Breast epithelium (tissue), 4 donors: Measurements from ENCODE around the gene RFLNA. TPM values are rescaled to one million over a fixed set of nuclear protein-coding genes. Genes with fewer than 3 reads are reported as not detected.

ENCODE experiments used
- DNase-seq, 2 donors: peaks; one replicate each; pipeline ENCODE4 v3.0.0-alpha.2; 2019; ENCODE audit warnings: low spot score in 2 of 2
- H3K27ac ChIP-seq, 2 donors: fragments of 200-600 bp; sonication (generic) in 1 of 2; one replicate each; pipeline ENCODE4 v1.5.1; 2016 to 2019; ENCODE audit warnings: mild to moderate bottlenecking in 1 of 2
- H3K27me3 ChIP-seq, 2 donors: fragments of 200-600 bp; sonication (generic) in 1 of 2; one replicate each; pipeline versions ENCODE4 v1.5.1 to v1.6.0; 2017 to 2019; ENCODE audit warnings: control low read depth in 1 of 2, mild to moderate bottlenecking in 1 of 2
- H3K36me3 ChIP-seq: fragments of 200-600 bp; one replicate; pipeline ENCODE4 v1.5.1; 2019
- H3K4me1 ChIP-seq, 2 donors: fragments of 200-600 bp; sonication (generic); one replicate each; pipeline ENCODE4 v1.5.1; 2016 to 2019; ENCODE audit warnings: control low read depth in 1 of 2
- H3K4me3 ChIP-seq, 3 donors: fragments of 200-600 bp; sonication (generic); 1 replicate in 2 of 3; 2 replicates in 1 of 3; pipeline ENCODE4 v1.5.1; 2016 to 2019; ENCODE audit warnings: mild to moderate bottlenecking in 3 of 3, moderate library complexity in 2 of 3
- H3K9me3 ChIP-seq, 2 donors: fragments of 200-600 bp; sonication (generic) in 1 of 2; one replicate each; pipeline ENCODE4 v1.5.1; 2016 to 2019; ENCODE audit warnings: control low read depth in 1 of 2
- POLR2A ChIP-seq: fragments of 450-650 bp; IDR thresholded peaks from one replicate; pipeline ENCODE4 v1.6.1; 2016; ENCODE audit warnings: antibody characterized with exemption, mild to moderate bottlenecking, moderate library complexity
- POLR2AphosphoS5 ChIP-seq, 3 donors: sonication (generic); formaldehyde crosslinking; IDR thresholded peaks; one replicate each; pipeline ENCODE4 v1.6.1; 2017; ENCODE audit warnings: antibody characterized with exemption in 3 of 3
- intact Hi-C: fragments of 100-400 bp; cut with DNase I; formaldehyde crosslinking; loops from one replicate; pipeline ENCODE4 v1.15.1; 2023; ENCODE audit warnings: low total_unique reads
- total RNA-seq, 3 donors: library from RNA; depleted of rRNA; stranded (reverse); fragments of >200 nt; gene quantifications; one replicate each; pipeline ENCODE4 v1.1.0, GENCODE V29; 2016
- TF ChIP-seq, protein P1 (sequence below), 3 donors: fragments of 450-650 bp; IDR thresholded peaks; one replicate each; pipeline ENCODE4 v1.5.1; 2016 to 2017; ENCODE audit warnings: antibody characterized with exemption in 3 of 3, mild to moderate bottlenecking in 3 of 3, moderate library complexity in 3 of 3

Gene RFLNA
- total RNA-seq, 3 donors from 2014 or later: 1.3 to 11.4 TPM; not detected in 1

DNA sequence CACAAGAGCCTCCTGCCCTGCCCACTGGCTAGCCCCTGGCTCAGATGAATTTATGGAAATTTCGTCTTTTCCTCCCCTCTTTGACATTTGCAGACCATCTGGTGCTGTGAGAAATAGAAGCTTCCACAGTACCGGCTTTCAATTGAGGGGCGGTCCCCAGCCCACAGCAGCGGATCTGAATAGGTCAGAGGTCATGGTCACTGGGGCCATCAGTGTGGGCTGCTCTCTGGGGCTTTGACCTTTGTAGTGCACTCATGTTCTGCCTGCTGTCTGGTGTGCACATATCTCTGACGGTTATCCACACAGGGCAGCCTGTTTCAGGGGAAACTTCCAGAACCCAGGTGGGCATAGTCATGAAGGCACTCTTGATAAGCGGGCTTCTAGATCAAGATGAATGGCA, 2.5 kb upstream of the RFLNA start:
- Histone ChIP-seq H3K36me3 (no peaks in the 10 kb centered on the region), H3K4me1 (peaks cover 6 to 10% of the 10 kb centered on the region in 2 donors)
- intact Hi-C loops: no loop called here

DNA sequence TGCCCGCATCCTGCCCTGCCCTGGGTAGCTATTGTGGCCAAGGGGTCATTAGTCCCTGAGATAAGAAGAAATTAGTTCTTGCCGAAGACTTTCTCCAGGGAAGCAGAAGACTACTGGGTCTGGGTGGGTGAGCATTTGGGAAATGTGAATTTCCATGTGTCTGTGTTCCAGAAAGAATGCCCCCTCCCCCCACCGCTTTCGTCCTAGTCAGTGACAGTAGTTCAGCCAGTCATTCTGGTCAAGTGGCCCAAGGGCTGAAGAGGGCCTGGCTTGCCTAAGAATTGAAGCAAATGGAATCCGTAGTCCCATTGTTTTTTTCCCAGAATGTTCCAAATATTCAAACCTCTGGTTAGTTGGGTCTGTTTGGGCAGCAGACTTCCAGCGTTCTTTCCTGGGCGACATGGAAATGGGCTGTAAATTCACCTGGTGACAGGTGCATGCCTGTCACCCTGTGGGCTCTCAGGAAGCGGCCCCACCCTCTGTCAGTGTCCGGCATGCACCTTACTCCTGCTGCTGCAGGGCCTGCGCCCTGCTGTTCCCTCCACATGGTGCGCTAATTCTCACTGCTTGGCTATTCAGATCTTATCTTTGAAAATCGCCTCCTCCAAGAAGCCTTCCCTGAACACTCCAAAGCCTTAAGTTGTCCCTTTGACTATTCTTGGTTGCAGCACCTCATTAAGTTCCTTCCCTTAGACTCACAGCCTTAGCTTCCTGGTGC, 1.4 kb upstream of the RFLNA start:
- TF ChIP-seq, protein P1, sequence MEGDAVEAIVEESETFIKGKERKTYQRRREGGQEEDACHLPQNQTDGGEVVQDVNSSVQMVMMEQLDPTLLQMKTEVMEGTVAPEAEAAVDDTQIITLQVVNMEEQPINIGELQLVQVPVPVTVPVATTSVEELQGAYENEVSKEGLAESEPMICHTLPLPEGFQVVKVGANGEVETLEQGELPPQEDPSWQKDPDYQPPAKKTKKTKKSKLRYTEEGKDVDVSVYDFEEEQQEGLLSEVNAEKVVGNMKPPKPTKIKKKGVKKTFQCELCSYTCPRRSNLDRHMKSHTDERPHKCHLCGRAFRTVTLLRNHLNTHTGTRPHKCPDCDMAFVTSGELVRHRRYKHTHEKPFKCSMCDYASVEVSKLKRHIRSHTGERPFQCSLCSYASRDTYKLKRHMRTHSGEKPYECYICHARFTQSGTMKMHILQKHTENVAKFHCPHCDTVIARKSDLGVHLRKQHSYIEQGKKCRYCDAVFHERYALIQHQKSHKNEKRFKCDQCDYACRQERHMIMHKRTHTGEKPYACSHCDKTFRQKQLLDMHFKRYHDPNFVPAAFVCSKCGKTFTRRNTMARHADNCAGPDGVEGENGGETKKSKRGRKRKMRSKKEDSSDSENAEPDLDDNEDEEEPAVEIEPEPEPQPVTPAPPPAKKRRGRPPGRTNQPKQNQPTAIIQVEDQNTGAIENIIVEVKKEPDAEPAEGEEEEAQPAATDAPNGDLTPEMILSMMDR (IDR thresholded peaks at IDR 0.05): no peak
- no peak for TF ChIP-seq POLR2A
- TF ChIP-seq POLR2AphosphoS5 (IDR thresholded peaks at IDR 0.05): no peak
- Histone ChIP-seq H3K27ac (no peak overlapping the region), H3K4me3 (no peak overlapping the region), H3K27me3 (peaks cover 0 to 3% of the 10 kb centered on the region in 2 donors), H3K9me3 (no peaks in the 10 kb centered on the region), H3K4me1 (peaks cover 6 to 10% of the 10 kb centered on the region in 2 donors), H3K36me3 (no peaks in the 10 kb centered on the region)
- peak in 1 of 2 donors; percentile 31 for DNase-seq
- intact Hi-C loops: no loop called here

More for the DNA sequence above, 2.5 kb upstream of the RFLNA start:
- TF ChIP-seq, protein P1 (IDR thresholded peaks at IDR 0.05): no peak
- no peak for TF ChIP-seq POLR2A
- TF ChIP-seq POLR2AphosphoS5 (IDR thresholded peaks at IDR 0.05): no peak
- no peak overlapping the region for H3K4me3 ChIP-seq
- H3K27ac ChIP-seq: no peak overlapping the region
- no peaks in the 10 kb centered on the region for H3K27me3 ChIP-seq
- H3K9me3 ChIP-seq: peaks cover 0 to 8% of the 10 kb centered on the region in 2 donors
- DNase-seq: no peak

DNA sequence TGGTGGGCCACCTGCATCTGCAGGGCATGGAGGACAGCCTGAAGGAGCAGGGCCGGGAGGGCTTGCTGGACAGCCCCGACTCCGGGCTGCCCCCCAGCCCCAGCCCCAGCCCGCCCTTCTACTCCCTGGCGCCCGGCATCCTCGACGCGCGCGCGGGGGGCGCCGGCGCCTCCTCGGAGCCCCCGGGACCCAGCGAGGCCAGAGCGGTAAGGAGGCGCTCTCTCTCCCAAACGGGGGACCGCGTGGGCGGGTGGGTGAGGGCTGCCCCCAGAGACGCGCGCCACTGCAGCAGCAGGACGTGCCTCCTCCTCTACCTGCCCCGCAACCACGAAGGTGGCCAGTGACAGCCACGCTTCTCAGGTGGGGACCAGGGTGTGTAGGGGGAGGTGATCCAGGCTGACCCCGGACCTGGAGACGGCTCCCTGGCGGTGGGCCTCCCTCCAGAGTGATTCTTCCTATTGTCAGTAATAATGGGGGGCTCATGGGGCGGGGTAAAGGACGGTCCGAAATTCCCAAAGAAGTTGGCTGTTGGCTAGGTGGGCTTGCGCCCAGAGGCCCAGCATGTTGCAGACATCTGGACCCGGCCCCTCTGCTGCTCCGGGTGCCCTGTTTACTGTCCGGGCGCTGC, 652 bp downstream of the RFLNA start:
- H3K27ac ChIP-seq: peak overlapping the region in 1 of 2 donors; percentile 39
- DNase-seq: no peak

DNA sequence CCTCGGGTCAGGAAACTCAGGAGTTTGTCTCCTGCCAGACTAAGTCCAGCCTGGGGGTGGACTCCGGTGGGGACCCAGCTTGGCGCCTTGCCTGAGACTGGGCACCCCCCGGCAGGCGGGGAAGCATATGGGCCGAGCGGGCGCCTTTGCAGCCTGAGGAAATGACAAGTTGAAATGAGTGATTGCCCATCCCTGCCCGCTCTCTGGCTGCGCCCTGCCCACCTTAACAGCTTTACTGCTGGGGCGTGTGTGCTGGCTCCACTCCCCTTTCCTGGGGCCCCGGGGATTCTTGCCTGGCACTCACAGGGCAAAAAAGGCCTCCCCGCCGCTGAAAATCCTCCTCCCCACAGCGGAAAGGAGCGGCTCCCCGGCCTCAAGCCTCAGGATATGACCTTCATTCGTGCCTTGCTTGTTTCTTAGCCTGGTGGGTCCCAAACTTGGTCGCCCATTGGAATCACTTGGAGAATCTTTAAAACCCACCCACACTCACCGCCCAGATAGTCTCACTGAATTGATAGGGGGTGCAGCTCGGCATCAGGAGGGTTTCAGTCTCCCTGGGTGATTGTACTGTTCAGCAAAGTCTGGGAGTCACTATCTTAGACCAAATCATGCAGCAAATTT, 1.5 kb downstream of the RFLNA start:
- peak overlapping the region; percentile 52 to 70 for H3K27ac ChIP-seq
- no peaks in the 10 kb centered on the region for H3K36me3 ChIP-seq
- H3K4me3 ChIP-seq: peak overlapping the region in 2 of 3 donors; percentile 57 to 64
- DNase-seq: no peak
- H3K27me3 ChIP-seq: peaks cover 0 to 7% of the 10 kb centered on the region in 2 donors
- peaks cover 0 to 6% of the 10 kb centered on the region in 2 donors for H3K4me1 ChIP-seq
- no peaks in the 10 kb centered on the region for H3K9me3 ChIP-seq
- TF ChIP-seq POLR2A (no peak), POLR2AphosphoS5 (IDR thresholded peaks at IDR 0.05) (no peak)
- TF ChIP-seq, protein P1 (IDR thresholded peaks at IDR 0.05): no peak
- intact Hi-C loops: no loop called here

More for the DNA sequence above, 652 bp downstream of the RFLNA start:
- Histone ChIP-seq H3K4me3 (peak overlapping the region; percentile 22 to 74 (median 64)), H3K9me3 (no peaks in the 10 kb centered on the region), H3K4me1 (peaks cover 0 to 6% of the 10 kb centered on the region in 2 donors), H3K27me3 (peaks cover 0 to 7% of the 10 kb centered on the region in 2 donors), H3K36me3 (no peaks in the 10 kb centered on the region)
- intact Hi-C loops: no loop called here
- TF ChIP-seq POLR2AphosphoS5 (IDR thresholded peaks at IDR 0.05) (no peak), POLR2A (no peak)
- TF ChIP-seq, protein P1 (IDR thresholded peaks at IDR 0.05): no peak
